ENCODE data around the gene FOXR2.

DNA sequence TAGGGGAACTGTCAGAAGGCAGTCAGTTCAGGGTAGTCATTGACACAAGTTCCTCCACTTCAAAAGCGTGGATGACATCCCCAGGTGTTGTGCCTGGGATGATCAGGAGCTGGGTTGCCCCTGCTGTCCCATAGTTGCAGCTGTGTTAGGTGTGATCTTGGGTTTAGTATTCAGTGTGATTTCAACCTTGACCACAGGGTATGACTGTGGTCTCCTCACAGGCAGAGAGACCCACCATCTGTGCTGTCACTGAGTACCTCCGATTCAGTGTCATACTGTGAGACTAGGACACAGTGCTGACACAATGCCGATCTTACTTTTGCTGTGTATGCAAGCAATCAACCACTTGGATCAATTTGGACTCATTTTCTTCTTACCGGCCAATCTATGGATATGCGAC lies 25.2 kb downstream of the FOXR2 start:
- TF ChIP-seq, protein P1, sequence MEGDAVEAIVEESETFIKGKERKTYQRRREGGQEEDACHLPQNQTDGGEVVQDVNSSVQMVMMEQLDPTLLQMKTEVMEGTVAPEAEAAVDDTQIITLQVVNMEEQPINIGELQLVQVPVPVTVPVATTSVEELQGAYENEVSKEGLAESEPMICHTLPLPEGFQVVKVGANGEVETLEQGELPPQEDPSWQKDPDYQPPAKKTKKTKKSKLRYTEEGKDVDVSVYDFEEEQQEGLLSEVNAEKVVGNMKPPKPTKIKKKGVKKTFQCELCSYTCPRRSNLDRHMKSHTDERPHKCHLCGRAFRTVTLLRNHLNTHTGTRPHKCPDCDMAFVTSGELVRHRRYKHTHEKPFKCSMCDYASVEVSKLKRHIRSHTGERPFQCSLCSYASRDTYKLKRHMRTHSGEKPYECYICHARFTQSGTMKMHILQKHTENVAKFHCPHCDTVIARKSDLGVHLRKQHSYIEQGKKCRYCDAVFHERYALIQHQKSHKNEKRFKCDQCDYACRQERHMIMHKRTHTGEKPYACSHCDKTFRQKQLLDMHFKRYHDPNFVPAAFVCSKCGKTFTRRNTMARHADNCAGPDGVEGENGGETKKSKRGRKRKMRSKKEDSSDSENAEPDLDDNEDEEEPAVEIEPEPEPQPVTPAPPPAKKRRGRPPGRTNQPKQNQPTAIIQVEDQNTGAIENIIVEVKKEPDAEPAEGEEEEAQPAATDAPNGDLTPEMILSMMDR (IDR thresholded peaks at IDR 0.05): no peak
- TF ChIP-seq POLR2A (IDR thresholded peaks at IDR 0.05): no peak

Measured in thyroid gland (tissue), 4 donors.